Neuronal stem cell (in vitro differentiated cells): Measurements from ENCODE around the gene PLSCR1.

ENCODE experiments used
- DNase-seq: peaks from one replicate; pipeline ENCODE4 v3.0.0-alpha.2; 2013; ENCODE audit warnings: low spot score
- H2AFZ ChIP-seq: one replicate; pipeline ENCODE4 v1.6.1; 2013; ENCODE audit warnings: mild to moderate bottlenecking, low read length, inconsistent platforms
- H2AK5ac ChIP-seq: 2 replicates; pipeline ENCODE4 v1.6.1; 2013; ENCODE audit warnings: low read depth, mild to moderate bottlenecking, inconsistent platforms, low read length, moderate library complexity, mixed read lengths
- H2BK120ac ChIP-seq: 2 replicates; pipeline ENCODE4 v1.6.1; 2013; ENCODE audit warnings: low read depth, mild to moderate bottlenecking, inconsistent platforms, low read length, moderate library complexity, mixed read lengths
- H2BK12ac ChIP-seq: one replicate; pipeline ENCODE4 v1.6.1; 2013; ENCODE audit warnings: low read length, inconsistent platforms
- H2BK15ac ChIP-seq: 2 replicates; pipeline ENCODE4 v1.6.1; 2013; ENCODE audit warnings: mild to moderate bottlenecking, low read length, inconsistent platforms, mixed read lengths
- H2BK5ac ChIP-seq: one replicate; pipeline ENCODE4 v1.6.1; 2013; ENCODE audit warnings: inconsistent platforms, mild to moderate bottlenecking, low read length, moderate library complexity
- H3K14ac ChIP-seq: one replicate; pipeline ENCODE4 v1.6.1; 2013; ENCODE audit warnings: low read length, inconsistent platforms
- H3K18ac ChIP-seq: 2 replicates; pipeline ENCODE4 v1.6.1; 2013; ENCODE audit warnings: low read length, inconsistent platforms
- H3K23ac ChIP-seq: 2 replicates; pipeline ENCODE4 v1.6.1; 2013; ENCODE audit warnings: low read depth, mild to moderate bottlenecking, mixed read lengths, low read length, inconsistent platforms; ENCODE audit not compliant: poor library complexity
- H3K27ac ChIP-seq: replicated peaks from 3 replicates; pipeline ENCODE4 v1.5.1; 2013; ENCODE audit warnings: low read length, inconsistent platforms
- H3K27me3 ChIP-seq, 3 experiments: 2 replicates each; pipeline ENCODE4 v1.6.1; 2013; ENCODE audit warnings: low read length in 3 of 3, mild to moderate bottlenecking in 2 of 3, inconsistent platforms in 1 of 3, low read depth in 1 of 3, mixed read lengths in 1 of 3, moderate library complexity in 1 of 3; ENCODE audit not compliant: control insufficient read depth in 3 of 3, insufficient read depth in 3 of 3
- H3K36me3 ChIP-seq, 2 donors: replicated peaks in 1 of 2; 2 replicates each; pipeline ENCODE4 v1.6.1; 2013; ENCODE audit warnings: low read length in 2 of 2; ENCODE audit not compliant: control insufficient read depth in 2 of 2, insufficient read depth in 2 of 2
- H3K4ac ChIP-seq: 2 replicates; pipeline ENCODE4 v1.6.1; 2013; ENCODE audit warnings: inconsistent platforms, mild to moderate bottlenecking, low read length, moderate library complexity
- H3K4me1 ChIP-seq, 2 donors: 1 replicate in 1 of 2; 2 replicates in 1 of 2; pipeline ENCODE4 v1.6.1; 2013; ENCODE audit warnings: low read length in 2 of 2, low read depth in 1 of 2; ENCODE audit not compliant: control insufficient read depth in 2 of 2, insufficient read depth in 1 of 2
- H3K4me2 ChIP-seq: one replicate; pipeline ENCODE4 v1.6.1; 2013; ENCODE audit warnings: mild to moderate bottlenecking, low read length, inconsistent platforms; ENCODE audit not compliant: insufficient read depth, poor library complexity, severe bottlenecking
- H3K4me3 ChIP-seq, 2 donors: 2 replicates each; pipeline ENCODE4 v1.5.1; 2013; ENCODE audit warnings: low read length in 2 of 2, mild to moderate bottlenecking in 2 of 2, inconsistent platforms in 1 of 2, moderate library complexity in 1 of 2
- H3K79me1 ChIP-seq: one replicate; pipeline ENCODE4 v1.6.1; 2013; ENCODE audit warnings: low read depth, mild to moderate bottlenecking, inconsistent platforms, low read length, moderate library complexity
- H3K9ac ChIP-seq: one replicate; pipeline ENCODE4 v1.6.1; 2013; ENCODE audit warnings: mild to moderate bottlenecking, low read depth, low read length, inconsistent platforms; ENCODE audit not compliant: poor library complexity
- H3K9me3 ChIP-seq, 2 donors: replicated peaks in 1 of 2; 2 replicates each; pipeline versions ENCODE3 to v1.6.1; 2013; ENCODE audit warnings: low read length in 2 of 2, mild to moderate bottlenecking in 2 of 2, inconsistent platforms in 1 of 2, low read depth in 1 of 2, mixed read lengths in 1 of 2, moderate library complexity in 1 of 2; ENCODE audit not compliant: control insufficient read depth in 2 of 2, insufficient read depth in 1 of 2
- H4K8ac ChIP-seq: one replicate; pipeline ENCODE4 v1.6.1; 2013; ENCODE audit warnings: low read depth, mild to moderate bottlenecking, inconsistent platforms, low read length, moderate library complexity
- H4K91ac ChIP-seq: one replicate; pipeline ENCODE4 v1.6.1; 2013; ENCODE audit warnings: low read length, low read depth, mild to moderate bottlenecking, inconsistent platforms; ENCODE audit not compliant: poor library complexity
- WGBS, 2 donors: extraction: QIAGEN DNeasy Blood & Tissue Kit; methylation state at CpG; one replicate each; pipeline ENCODE4 v1.1.7; 2013; ENCODE audit warnings: missing lambda C conversion rate in 2 of 2, mixed read lengths in 1 of 2; ENCODE audit not compliant: insufficient read length in 2 of 2, insufficient replicate concordance in 1 of 2; ENCODE audit errors: extremely low coverage in 2 of 2; 5-methylcytosine and 5-hydroxymethylcytosine counted together

PLSCR1 gene

GRCh38 chr3:146566138-146566537, 21.7 kb upstream of the PLSCR1 start:
- Histone ChIP-seq H3K4me1 (no peaks in the 10 kb centered on the region), H3K4ac (no peak overlapping the region), H3K9ac (no peak overlapping the region), H3K27ac (no peak overlapping the region), H3K14ac (no peak overlapping the region), H3K18ac (no peak overlapping the region), H4K8ac (no peak overlapping the region), H2BK12ac (no peak overlapping the region), H3K79me1 (no peaks in the 10 kb centered on the region), H2BK120ac (no peak overlapping the region), H2BK5ac (no peak overlapping the region), H4K91ac (no peak overlapping the region), H3K4me3 (no peak overlapping the region), H3K27me3 (no peaks in the 10 kb centered on the region), H3K4me2 (no peak overlapping the region), H3K9me3 (no peaks in the 10 kb centered on the region), H3K23ac (no peak overlapping the region), H2AFZ (no peak overlapping the region), H2BK15ac (no peak overlapping the region), H3K36me3 (no peaks in the 10 kb centered on the region), H2AK5ac (no peak overlapping the region)
- DNase-seq = no peak

DNA sequence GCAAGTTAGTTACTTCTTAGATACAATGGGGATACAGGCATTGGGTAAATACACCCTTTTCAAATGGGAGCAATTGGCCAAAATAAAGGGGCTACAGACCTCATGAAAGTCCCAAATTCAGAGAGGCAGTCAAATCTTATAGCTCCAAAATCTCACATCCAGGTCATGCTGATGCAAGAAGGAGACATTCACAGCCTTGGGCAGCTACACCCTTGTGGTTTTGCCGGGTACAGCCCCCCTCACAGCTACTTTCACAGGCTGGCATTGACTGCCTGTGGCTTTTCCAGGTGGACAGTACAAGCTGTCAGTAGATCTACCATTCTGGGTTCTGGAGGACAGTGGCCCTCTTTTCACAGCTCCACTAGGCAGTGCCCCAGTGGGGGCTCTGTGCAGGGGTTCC, 17.5 kb upstream of the PLSCR1 start:
- H3K4me2 ChIP-seq = no peak overlapping the region
- no peaks in the 10 kb centered on the region for H3K9me3 ChIP-seq
- H3K9ac ChIP-seq = no peak overlapping the region
- no peak overlapping the region for H2BK120ac ChIP-seq
- no peak overlapping the region for H2BK15ac ChIP-seq
- no CpG with 5 or more reads among the region's 1 CpG for WGBS, 2 donors
- H3K79me1 ChIP-seq = no peaks in the 10 kb centered on the region
- no peak overlapping the region for H4K91ac ChIP-seq
- H3K36me3 ChIP-seq = no peaks in the 10 kb centered on the region
- H3K18ac ChIP-seq = no peak overlapping the region
- no peak overlapping the region for H3K14ac ChIP-seq
- no peaks in the 10 kb centered on the region for H3K27me3 ChIP-seq
- H3K4me3 ChIP-seq = no peak overlapping the region
- H3K23ac ChIP-seq = no peak overlapping the region
- no peak overlapping the region for H3K27ac ChIP-seq
- H3K4ac ChIP-seq = no peak overlapping the region
- no peak overlapping the region for H2AFZ ChIP-seq
- no peaks in the 10 kb centered on the region for H3K4me1 ChIP-seq
- no peak overlapping the region for H2AK5ac ChIP-seq
- no peak overlapping the region for H4K8ac ChIP-seq
- H2BK12ac ChIP-seq = no peak overlapping the region
- DNase-seq = no peak
- H2BK5ac ChIP-seq = no peak overlapping the region

DNA sequence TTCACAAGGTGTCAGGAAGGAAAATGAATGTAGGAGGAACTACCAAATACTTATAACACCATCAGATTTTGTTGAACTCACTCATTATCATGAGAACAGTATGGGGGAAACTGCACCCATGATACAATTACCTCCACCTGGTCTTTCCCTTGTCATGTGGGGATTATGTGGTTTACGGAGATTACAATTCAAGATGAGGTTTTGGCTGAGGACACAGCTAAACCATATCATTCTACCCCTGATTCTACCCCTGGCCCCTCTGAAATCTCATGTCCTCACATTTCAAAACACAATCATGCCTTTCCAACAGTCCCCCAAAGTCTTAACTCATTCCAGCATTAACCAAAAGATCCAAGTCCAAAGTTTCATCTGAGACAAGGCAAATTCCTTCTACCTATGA, 17.1 kb upstream of the PLSCR1 start:
- no peak overlapping the region for H3K9ac ChIP-seq
- no peak overlapping the region for H2BK15ac ChIP-seq
- WGBS, 2 donors = no CpG with 5 or more reads among the region's 1 CpG
- H3K18ac ChIP-seq = no peak overlapping the region
- DNase-seq = no peak
- no peak overlapping the region for H2BK12ac ChIP-seq
- H2BK120ac ChIP-seq = no peak overlapping the region
- H3K4me3 ChIP-seq = no peak overlapping the region
- H2AFZ ChIP-seq = no peak overlapping the region
- no peaks in the 10 kb centered on the region for H3K27me3 ChIP-seq
- H3K4ac ChIP-seq = no peak overlapping the region
- H2AK5ac ChIP-seq = no peak overlapping the region
- no peaks in the 10 kb centered on the region for H3K4me1 ChIP-seq
- H3K9me3 ChIP-seq = no peaks in the 10 kb centered on the region
- no peaks in the 10 kb centered on the region for H3K36me3 ChIP-seq
- H3K27ac ChIP-seq = no peak overlapping the region
- H3K14ac ChIP-seq = no peak overlapping the region
- no peak overlapping the region for H2BK5ac ChIP-seq
- H4K91ac ChIP-seq = no peak overlapping the region
- H3K4me2 ChIP-seq = no peak overlapping the region
- no peak overlapping the region for H4K8ac ChIP-seq
- no peaks in the 10 kb centered on the region for H3K79me1 ChIP-seq
- no peak overlapping the region for H3K23ac ChIP-seq

- no peak overlapping the region for H2BK120ac ChIP-seq
- H2BK15ac ChIP-seq = no peak overlapping the region
- H3K4me1 ChIP-seq = no peaks in the 10 kb centered on the region
- H2BK12ac ChIP-seq = no peak overlapping the region
- no peak overlapping the region for H4K8ac ChIP-seq
- DNase-seq = no peak
- H3K36me3 ChIP-seq = no peaks in the 10 kb centered on the region
- H3K4ac ChIP-seq = no peak overlapping the region
- H3K79me1 ChIP-seq = no peaks in the 10 kb centered on the region
- no peak overlapping the region for H3K9ac ChIP-seq
- H3K18ac ChIP-seq = no peak overlapping the region
- H2BK5ac ChIP-seq = no peak overlapping the region
- H3K14ac ChIP-seq = no peak overlapping the region
- WGBS, 2 donors = no CpG with 5 or more reads among the region's 2 CpGs
- H3K23ac ChIP-seq = no peak overlapping the region
- H4K91ac ChIP-seq = no peak overlapping the region
- H2AFZ ChIP-seq = no peak overlapping the region
- no peaks in the 10 kb centered on the region for H3K9me3 ChIP-seq
- no peak overlapping the region for H3K4me2 ChIP-seq
- no peak overlapping the region for H3K4me3 ChIP-seq
- no peak overlapping the region for H3K27ac ChIP-seq
- no peak overlapping the region for H2AK5ac ChIP-seq
- H3K27me3 ChIP-seq = no peaks in the 10 kb centered on the region
Observed at GRCh38 chr3:146560678-146561077, 16.3 kb upstream of the PLSCR1 start.
